WTC11 (cell line): Measurements from ENCODE around the gene POLR3B. TPM values are rescaled to one million over a fixed set of nuclear protein-coding genes. Genes with fewer than 3 reads are reported as not detected.

Experiments
- ATAC-seq: fragments of 200-7000 bp; cut with Tn5 transposase; 2 replicates; pipeline ENCODE4 v1.10.0; 2021; ENCODE audit warnings: mild to moderate bottlenecking, moderate library complexity
- CTCF ChIA-PET: fragments of 300-600 bp; sonication (Branson Sonifier 250); formaldehyde crosslinking; loops from one replicate; lab custom pipeline; 2021; ENCODE audit warnings: antibody characterized with exemption; lab: Charles Lee
- POLR2A ChIA-PET: fragments of 350-600 bp; sonication (Branson Sonifier 250); formaldehyde crosslinking; loops from one replicate; lab custom pipeline; 2021; ENCODE audit warnings: antibody characterized with exemption; lab: Charles Lee
- DNase-seq: peaks from one replicate; pipeline ENCODE4 v3.0.0; 2021; ENCODE audit warnings: low spot score
- H3K27ac Mint-ChIP-seq: 2 replicates; pipeline ENCODE4 v1.8.0; 2021; ENCODE audit warnings: mixed read lengths
- H3K27me3 Mint-ChIP-seq: 2 replicates; pipeline ENCODE4 v1.8.0; 2021; ENCODE audit warnings: low read depth, mild to moderate bottlenecking, moderate library complexity, mixed read lengths
- H3K36me3 Mint-ChIP-seq: 2 replicates; pipeline ENCODE4 v1.8.0; 2021; ENCODE audit warnings: mixed read lengths
- H3K4me1 Mint-ChIP-seq: 2 replicates; pipeline ENCODE4 v1.8.0; 2022; ENCODE audit warnings: mixed read lengths
- H3K4me3 Mint-ChIP-seq: 2 replicates; pipeline ENCODE4 v1.8.0; 2021; ENCODE audit warnings: mild to moderate bottlenecking, moderate library complexity, mixed read lengths
- H3K9me3 Mint-ChIP-seq: 2 replicates; pipeline ENCODE4 v1.8.0; 2021; ENCODE audit warnings: mixed read lengths
- ATF3 ChIP-seq: sonication (generic); formaldehyde crosslinking; conservative IDR thresholded peaks from 2 replicates; pipeline ENCODE4 v1.8.1; 2022; ENCODE audit warnings: mild to moderate bottlenecking, missing genetic modification reagents
- CREB1 ChIP-seq: sonication (generic); formaldehyde crosslinking; IDR thresholded peaks from 2 replicates; pipeline ENCODE4 v1.8.0; 2023; ENCODE audit warnings: mild to moderate bottlenecking, missing genetic modification reagents
- CREM ChIP-seq: sonication (generic); formaldehyde crosslinking; IDR thresholded peaks from 2 replicates; pipeline ENCODE4 v1.8.1; 2022; ENCODE audit warnings: mild to moderate bottlenecking, missing genetic modification reagents, moderate library complexity
- EMX1 ChIP-seq: fragments of 250-450 bp; sonication (Bioruptor Pico); IDR thresholded peaks from 2 replicates; pipeline ENCODE4 v1.8.0; 2021; ENCODE audit warnings: mild to moderate bottlenecking
- GRHL2 ChIP-seq: fragments of 250-450 bp; sonication (Bioruptor Pico); IDR thresholded peaks from 2 replicates; pipeline ENCODE4 v1.8.0; 2022; ENCODE audit warnings: mild to moderate bottlenecking, moderate library complexity; ENCODE audit not compliant: insufficient replicate concordance, severe bottlenecking
- GTF2I ChIP-seq: fragments of 250-450 bp; sonication (Bioruptor Pico); conservative IDR thresholded peaks from 2 replicates; pipeline ENCODE4 v1.4.0; 2021; ENCODE audit warnings: mild to moderate bottlenecking
- IRF2 ChIP-seq: sonication (generic); formaldehyde crosslinking; IDR thresholded peaks from 2 replicates; pipeline ENCODE4 v1.8.0; 2022; ENCODE audit warnings: low read depth, missing genetic modification reagents, borderline replicate concordance
- MAX ChIP-seq: sonication (generic); formaldehyde crosslinking; IDR thresholded peaks from 2 replicates; pipeline ENCODE4 v1.8.0; 2022; ENCODE audit warnings: mild to moderate bottlenecking, missing genetic modification reagents
- NFATC4 ChIP-seq: fragments of 250-450 bp; sonication (Bioruptor Pico); IDR thresholded peaks from 2 replicates; pipeline ENCODE4 v1.9.0; 2021; ENCODE audit warnings: mild to moderate bottlenecking
- RORB ChIP-seq: fragments of 250-450 bp; sonication (Bioruptor Pico); IDR thresholded peaks from 2 replicates; pipeline ENCODE4 v1.9.0; 2021; ENCODE audit warnings: mild to moderate bottlenecking
- SOX15 ChIP-seq: fragments of 250-450 bp; sonication (Bioruptor Pico); IDR thresholded peaks from 2 replicates; pipeline ENCODE4 v1.9.0; 2021; ENCODE audit warnings: mild to moderate bottlenecking
- STAT6 ChIP-seq: sonication (generic); formaldehyde crosslinking; conservative IDR thresholded peaks from 2 replicates; pipeline ENCODE4 v1.8.1; 2023; ENCODE audit warnings: mild to moderate bottlenecking, low read depth, missing genetic modification reagents, moderate library complexity
- TEAD1 ChIP-seq: sonication (generic); formaldehyde crosslinking; IDR thresholded peaks from 2 replicates; pipeline ENCODE4 v1.8.0; 2022; ENCODE audit warnings: mild to moderate bottlenecking, missing genetic modification reagents
- ZBTB21 ChIP-seq: sonication (generic); formaldehyde crosslinking; IDR thresholded peaks from 2 replicates; pipeline ENCODE4 v1.8.1; 2023; ENCODE audit warnings: mild to moderate bottlenecking, missing genetic modification reagents, borderline replicate concordance
- ZNF121 ChIP-seq: sonication (generic); formaldehyde crosslinking; IDR thresholded peaks from 2 replicates; pipeline ENCODE4 v1.8.0; 2023; ENCODE audit warnings: missing genetic modification reagents
- ZNF263 ChIP-seq: sonication (generic); formaldehyde crosslinking; IDR thresholded peaks from 2 replicates; pipeline ENCODE4 v1.8.1; 2022; ENCODE audit warnings: low read depth, mild to moderate bottlenecking, moderate library complexity, missing genetic modification reagents
- ZNF423 ChIP-seq: fragments of 250-450 bp; sonication (Bioruptor Pico); IDR thresholded peaks from 2 replicates; pipeline ENCODE4 v2.1.2; 2022; ENCODE audit warnings: mild to moderate bottlenecking, moderate library complexity
- total RNA-seq: library from RNA; stranded (reverse); gene quantifications from 3 replicates; pipeline ENCODE4 v1.2.3, GENCODE V29; 2021
- TF ChIP-seq, protein P1 (sequence below): sonication (generic); formaldehyde crosslinking; IDR thresholded peaks from 2 replicates; pipeline ENCODE4 v1.8.1; 2022; ENCODE audit warnings: low read depth, missing genetic modification reagents, borderline replicate concordance

POLR3B gene
- total RNA-seq, 1 experiment from 2014 or later = 9.0 TPM

DNA sequence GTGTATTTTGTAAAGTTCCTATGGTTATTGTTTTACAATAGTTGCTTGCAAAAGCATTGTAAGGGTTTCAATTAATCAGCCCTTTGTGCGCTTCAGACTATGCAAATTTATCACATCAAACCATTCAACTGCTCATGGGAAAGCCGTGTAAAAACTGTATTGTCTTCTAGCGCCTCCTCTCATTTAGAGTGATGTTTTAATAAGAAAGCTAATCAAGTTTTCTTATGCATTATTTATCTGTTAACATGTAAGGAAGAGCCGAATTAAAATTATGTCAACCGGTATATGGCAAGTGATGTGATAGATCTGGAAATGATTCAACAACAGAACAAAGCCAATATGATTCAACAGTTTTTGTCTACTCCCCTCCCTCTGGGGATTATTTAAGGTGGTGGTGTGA is 132.7 kb downstream of the POLR3B start:
- Mint-ChIP-seq H3K4me3 (no peak overlapping the region), H3K4me1 (peaks cover 38% of the 10 kb centered on the region), H3K9me3 (no peaks in the 10 kb centered on the region), H3K27me3 (no peaks in the 10 kb centered on the region), H3K36me3 (no peaks in the 10 kb centered on the region), H3K27ac (no peak overlapping the region)
- TF ChIP-seq RORB = no peak
- TF ChIP-seq CREB1 (CRISPR knock-in tag) = no peak
- TF ChIP-seq ZNF121 (CRISPR knock-in tag) = no peak
- no peak for TF ChIP-seq ATF3 (CRISPR knock-in tag)
- TF ChIP-seq, protein P1, sequence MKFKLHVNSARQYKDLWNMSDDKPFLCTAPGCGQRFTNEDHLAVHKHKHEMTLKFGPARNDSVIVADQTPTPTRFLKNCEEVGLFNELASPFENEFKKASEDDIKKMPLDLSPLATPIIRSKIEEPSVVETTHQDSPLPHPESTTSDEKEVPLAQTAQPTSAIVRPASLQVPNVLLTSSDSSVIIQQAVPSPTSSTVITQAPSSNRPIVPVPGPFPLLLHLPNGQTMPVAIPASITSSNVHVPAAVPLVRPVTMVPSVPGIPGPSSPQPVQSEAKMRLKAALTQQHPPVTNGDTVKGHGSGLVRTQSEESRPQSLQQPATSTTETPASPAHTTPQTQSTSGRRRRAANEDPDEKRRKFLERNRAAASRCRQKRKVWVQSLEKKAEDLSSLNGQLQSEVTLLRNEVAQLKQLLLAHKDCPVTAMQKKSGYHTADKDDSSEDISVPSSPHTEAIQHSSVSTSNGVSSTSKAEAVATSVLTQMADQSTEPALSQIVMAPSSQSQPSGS (CRISPR knock-in tag) = no peak
- TF ChIP-seq TEAD1 (CRISPR knock-in tag) = no peak
- TF ChIP-seq CREM (CRISPR knock-in tag) = no peak
- TF ChIP-seq STAT6 (CRISPR knock-in tag) = no peak
- DNase-seq (no peak), ATAC-seq (no peak)
- ChIA-PET CTCF (interaction anchor here (0.6 to 1.2 kb wide), 3 partner anchors 133 to 429 kb away, joined by 3 to 6 read pairs (median 4); partner anchors contain the start of gene POLR3B), POLR2A (no interaction called here)

DNA sequence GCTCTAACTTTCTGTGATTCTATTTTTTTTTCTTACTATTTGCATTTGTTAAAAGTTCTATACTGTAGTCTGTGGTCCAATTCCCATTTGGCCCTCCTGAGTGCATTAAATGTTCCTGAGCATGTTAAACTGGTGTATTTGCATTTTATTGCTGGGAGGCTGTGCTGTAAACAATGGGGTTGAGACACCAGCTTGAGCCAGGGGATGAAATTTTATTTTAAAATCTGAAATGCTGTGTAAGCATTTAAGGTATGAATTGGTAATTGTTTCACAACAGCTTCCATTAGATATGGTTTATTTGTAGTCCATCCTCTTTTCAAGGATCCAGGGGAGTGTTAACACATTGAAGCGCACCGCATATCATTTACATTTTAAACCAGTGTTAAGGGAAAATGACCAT is 135.3 kb downstream of the POLR3B start:
- Mint-ChIP-seq H3K9me3 (no peaks in the 10 kb centered on the region), H3K36me3 (no peaks in the 10 kb centered on the region), H3K27me3 (no peaks in the 10 kb centered on the region), H3K27ac (no peak overlapping the region), H3K4me3 (no peak overlapping the region), H3K4me1 (peaks cover 38% of the 10 kb centered on the region)
- POLR2A ChIA-PET = interaction anchor here (0.5 kb wide), 1 partner anchor 257 kb away, joined by 3 read pairs; no protein-coding TSS in a partner anchor
- no peak for TF ChIP-seq IRF2
- no peak for TF ChIP-seq CREB1 (CRISPR knock-in tag)
- TF ChIP-seq, protein P1 (CRISPR knock-in tag) = no peak
- no peak for TF ChIP-seq MAX
- TF ChIP-seq ZBTB21 (CRISPR knock-in tag) = no peak
- no peak for TF ChIP-seq GTF2I
- TF ChIP-seq NFATC4 (CRISPR knock-in tag) = no peak
- no peak for TF ChIP-seq GRHL2 (CRISPR knock-in tag)
- no peak for ATAC-seq
- no peak for DNase-seq
- CTCF ChIA-PET = interaction anchor here (1.4 to 1.5 kb wide), 2 partner anchors 9 to 13 kb away, joined by 3 to 5 read pairs; no protein-coding TSS in a partner anchor

GRCh38 chr12:106493531-106493930 is 136.0 kb downstream of the POLR3B start:
- no peak for DNase-seq
- Mint-ChIP-seq H3K9me3 (no peaks in the 10 kb centered on the region), H3K27me3 (no peaks in the 10 kb centered on the region), H3K4me3 (no peak overlapping the region), H3K36me3 (no peaks in the 10 kb centered on the region), H3K27ac (no peak overlapping the region), H3K4me1 (peaks cover 38% of the 10 kb centered on the region)
- CTCF ChIA-PET = interaction anchor here (1.4 to 1.5 kb wide), 2 partner anchors 9 to 12 kb away, joined by 3 to 5 read pairs; no protein-coding TSS in a partner anchor
- no peak for TF ChIP-seq ZNF423 (CRISPR knock-in tag)
- TF ChIP-seq ZNF263 (CRISPR knock-in tag) = no peak
- no peak for TF ChIP-seq SOX15 (CRISPR knock-in tag)
- TF ChIP-seq EMX1 (CRISPR knock-in tag) = no peak
- POLR2A ChIA-PET = interaction anchor here (0.5 kb wide), 1 partner anchor 256 kb away, joined by 3 read pairs; no protein-coding TSS in a partner anchor
- no peak for ATAC-seq
